Activated CD4-positive, alpha-beta memory T cell treated with anti-CD3 and anti-CD28 coated beads for 36 hours (primary cell): ENCODE measurements around the gene DDX10. TPM values are rescaled to one million over a fixed set of nuclear protein-coding genes. Genes with fewer than 3 reads are reported as not detected.

Experiments used
- CTCF ChIA-PET: fragments of 350-600 bp; sonication (Branson Sonifier 250); formaldehyde crosslinking; loops from one replicate; lab custom pipeline; 2021; ENCODE audit warnings: antibody characterized with exemption, inconsistent platforms; lab: Charles Lee
- POLR2A ChIA-PET: fragments of 350-600 bp; sonication (Branson Sonifier 250); formaldehyde crosslinking; loops from one replicate; lab custom pipeline; 2021; ENCODE audit warnings: antibody characterized with exemption; lab: Charles Lee
- DNase-seq: peaks from one replicate; pipeline ENCODE4 v3.0.0-alpha.2; 2020
- H3K27ac Mint-ChIP-seq: one replicate; pipeline ENCODE4 v1.8.0; 2021; ENCODE audit warnings: mixed read lengths
- H3K27me3 Mint-ChIP-seq: one replicate; pipeline ENCODE4 v1.8.0; 2021; ENCODE audit warnings: mixed read lengths
- H3K36me3 Mint-ChIP-seq: one replicate; pipeline ENCODE4 v1.8.0; 2021; ENCODE audit warnings: mixed read lengths
- H3K4me1 Mint-ChIP-seq: one replicate; pipeline ENCODE4 v1.8.0; 2021; ENCODE audit warnings: low read depth, mixed read lengths
- H3K4me3 Mint-ChIP-seq: one replicate; pipeline ENCODE4 v1.8.0; 2021; ENCODE audit warnings: mild to moderate bottlenecking, mixed read lengths
- H3K9me3 Mint-ChIP-seq: one replicate; pipeline ENCODE4 v1.8.0; 2021; ENCODE audit warnings: mixed read lengths
- intact Hi-C: fragments of 100-400 bp; cut with micrococcal nuclease; formaldehyde crosslinking; loops from one replicate; pipeline ENCODE4 v1.15.1; 2023
- total RNA-seq, 2 experiments: library from RNA; stranded (reverse); gene quantifications; one replicate each; pipeline ENCODE4 v1.2.3, GENCODE V29; 2021

The DDX10 gene
- total RNA-seq, 2 experiments from 2014 or later: 34.8 to 37.7 TPM

GRCh38 chr11:108960501-108960900, 295.6 kb downstream of the DDX10 start:
- no peak overlapping the region for H3K4me3 Mint-ChIP-seq
- no peaks in the 10 kb centered on the region for H3K9me3 Mint-ChIP-seq
- intact Hi-C loops: no loop called here
- peaks cover 5% of the 10 kb centered on the region for H3K4me1 Mint-ChIP-seq
- DNase-seq: no peak
- ChIA-PET POLR2A (no interaction called here), CTCF (no interaction called here)
- H3K27ac Mint-ChIP-seq: no peak overlapping the region
- no peaks in the 10 kb centered on the region for H3K36me3 Mint-ChIP-seq
- H3K27me3 Mint-ChIP-seq: no peaks in the 10 kb centered on the region

DNA sequence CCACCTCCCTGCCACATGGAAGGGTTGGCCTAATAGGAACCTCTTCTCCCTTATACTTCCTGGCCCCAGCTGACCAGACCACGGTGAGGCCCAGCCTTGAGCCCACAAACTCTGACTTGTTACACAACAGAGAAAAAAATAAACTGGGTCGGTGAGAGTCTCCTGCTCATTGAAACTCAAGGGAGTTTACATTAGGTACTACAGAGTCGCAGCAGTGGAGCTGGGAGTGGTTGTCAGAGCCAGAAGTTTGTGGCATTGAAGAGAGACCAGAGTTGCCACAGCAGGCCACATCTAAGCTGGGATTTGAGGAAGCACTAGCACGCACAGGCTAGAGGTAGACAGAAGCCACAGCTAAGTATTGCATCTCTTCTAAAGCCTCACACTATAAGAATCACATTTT, 296.2 kb downstream of the DDX10 start:
- Mint-ChIP-seq H3K4me1 (peaks cover 5% of the 10 kb centered on the region), H3K4me3 (no peak overlapping the region), H3K27me3 (no peaks in the 10 kb centered on the region), H3K27ac (no peak overlapping the region), H3K36me3 (no peaks in the 10 kb centered on the region), H3K9me3 (no peaks in the 10 kb centered on the region)
- ChIA-PET POLR2A (no interaction called here), CTCF (no interaction called here)
- intact Hi-C loops: no loop called here
- no peak for DNase-seq

GRCh38 chr11:108963118-108963517, 298.2 kb downstream of the DDX10 start:
- ChIA-PET CTCF (no interaction called here), POLR2A (no interaction called here)
- no peak overlapping the region for H3K4me3 Mint-ChIP-seq
- no peaks in the 10 kb centered on the region for H3K36me3 Mint-ChIP-seq
- no peak overlapping the region for H3K27ac Mint-ChIP-seq
- H3K4me1 Mint-ChIP-seq: peaks cover 5% of the 10 kb centered on the region
- intact Hi-C loops: no loop called here
- no peaks in the 10 kb centered on the region for H3K9me3 Mint-ChIP-seq
- no peak for DNase-seq
- H3K27me3 Mint-ChIP-seq: no peaks in the 10 kb centered on the region

GRCh38 chr11:108965306-108966001, 300.6 kb downstream of the DDX10 start:
- ChIA-PET POLR2A (no interaction called here), CTCF (no interaction called here)
- intact Hi-C loops: no loop called here
- Mint-ChIP-seq H3K9me3 (no peaks in the 10 kb centered on the region), H3K27ac (no peak overlapping the region), H3K27me3 (no peaks in the 10 kb centered on the region), H3K4me1 (no peaks in the 10 kb centered on the region), H3K4me3 (no peak overlapping the region), H3K36me3 (no peaks in the 10 kb centered on the region)
- no peak for DNase-seq

GRCh38 chr11:108966206-108966605, 301.3 kb downstream of the DDX10 start:
- CTCF ChIA-PET: no interaction called here
- H3K4me3 Mint-ChIP-seq: no peak overlapping the region
- no peaks in the 10 kb centered on the region for H3K27me3 Mint-ChIP-seq
- H3K36me3 Mint-ChIP-seq: no peaks in the 10 kb centered on the region
- H3K4me1 Mint-ChIP-seq: no peaks in the 10 kb centered on the region
- POLR2A ChIA-PET: no interaction called here
- intact Hi-C loops: no loop called here
- H3K27ac Mint-ChIP-seq: no peak overlapping the region
- no peak for DNase-seq
- no peaks in the 10 kb centered on the region for H3K9me3 Mint-ChIP-seq

DNA sequence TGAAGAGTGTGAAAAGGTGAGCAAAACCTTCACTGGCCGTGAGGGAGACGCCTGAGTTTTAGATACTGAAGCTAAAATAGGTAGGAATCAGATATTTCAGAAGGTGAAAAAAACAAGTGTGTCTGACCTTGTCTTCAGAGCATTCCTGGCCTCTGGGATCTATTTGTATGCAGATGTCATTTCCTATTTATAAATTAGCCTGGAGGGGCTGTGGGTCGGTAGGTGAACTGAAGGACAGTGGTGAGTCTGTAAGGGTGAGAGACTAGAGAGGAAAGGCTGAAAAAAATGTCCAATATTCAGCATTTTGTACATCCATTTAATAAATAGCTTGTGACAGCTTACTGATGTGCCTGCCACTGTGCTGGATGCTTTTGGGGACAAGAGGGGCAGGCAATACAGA, 302.1 kb downstream of the DDX10 start:
- no peaks in the 10 kb centered on the region for H3K4me1 Mint-ChIP-seq
- ChIA-PET POLR2A (no interaction called here), CTCF (no interaction called here)
- DNase-seq: no peak
- no peak overlapping the region for H3K4me3 Mint-ChIP-seq
- intact Hi-C loops: no loop called here
- H3K27me3 Mint-ChIP-seq: no peaks in the 10 kb centered on the region
- no peaks in the 10 kb centered on the region for H3K36me3 Mint-ChIP-seq
- no peak overlapping the region for H3K27ac Mint-ChIP-seq
- no peaks in the 10 kb centered on the region for H3K9me3 Mint-ChIP-seq

DNA sequence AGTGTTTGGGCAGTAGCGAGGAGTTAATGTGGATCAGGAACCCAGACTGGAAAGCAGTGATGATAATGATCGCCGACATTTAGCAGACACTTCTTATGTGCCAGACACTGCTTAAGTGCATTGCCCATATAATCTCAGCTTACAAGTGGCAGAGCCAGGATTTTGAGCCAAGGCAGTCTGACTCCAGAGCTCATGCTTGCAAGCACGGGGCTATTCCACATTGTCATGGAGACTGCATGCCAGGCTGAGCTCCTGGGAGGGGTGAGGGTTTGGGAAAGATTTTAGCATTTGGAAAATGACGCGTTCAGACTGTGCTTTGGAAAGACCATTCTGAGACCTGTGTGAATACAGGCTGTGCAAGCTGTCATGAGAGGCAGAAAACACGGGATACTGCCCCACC, 302.7 kb downstream of the DDX10 start:
- no peak overlapping the region for H3K27ac Mint-ChIP-seq
- ChIA-PET CTCF (no interaction called here), POLR2A (no interaction called here)
- no peaks in the 10 kb centered on the region for H3K36me3 Mint-ChIP-seq
- no peaks in the 10 kb centered on the region for H3K9me3 Mint-ChIP-seq
- H3K4me3 Mint-ChIP-seq: no peak overlapping the region
- intact Hi-C loops: no loop called here
- no peaks in the 10 kb centered on the region for H3K27me3 Mint-ChIP-seq
- DNase-seq: no peak
- no peaks in the 10 kb centered on the region for H3K4me1 Mint-ChIP-seq

- Mint-ChIP-seq H3K36me3 (no peaks in the 10 kb centered on the region), H3K9me3 (no peaks in the 10 kb centered on the region), H3K27ac (no peak overlapping the region), H3K27me3 (no peaks in the 10 kb centered on the region), H3K4me3 (no peak overlapping the region), H3K4me1 (no peaks in the 10 kb centered on the region)
- POLR2A ChIA-PET: no interaction called here
- CTCF ChIA-PET: no interaction called here
- no peak for DNase-seq
- intact Hi-C loops: no loop called here
Observed at GRCh38 chr11:108970221-108970991, 305.5 kb downstream of the DDX10 start.

GRCh38 chr11:108973402-108974162, 308.7 kb downstream of the DDX10 start:
- Mint-ChIP-seq H3K4me1 (no peaks in the 10 kb centered on the region), H3K36me3 (no peaks in the 10 kb centered on the region), H3K27me3 (no peaks in the 10 kb centered on the region), H3K4me3 (no peak overlapping the region), H3K9me3 (no peaks in the 10 kb centered on the region), H3K27ac (no peak overlapping the region)
- POLR2A ChIA-PET: no interaction called here
- no peak for DNase-seq
- CTCF ChIA-PET: no interaction called here
- intact Hi-C loops: no loop called here

DNA sequence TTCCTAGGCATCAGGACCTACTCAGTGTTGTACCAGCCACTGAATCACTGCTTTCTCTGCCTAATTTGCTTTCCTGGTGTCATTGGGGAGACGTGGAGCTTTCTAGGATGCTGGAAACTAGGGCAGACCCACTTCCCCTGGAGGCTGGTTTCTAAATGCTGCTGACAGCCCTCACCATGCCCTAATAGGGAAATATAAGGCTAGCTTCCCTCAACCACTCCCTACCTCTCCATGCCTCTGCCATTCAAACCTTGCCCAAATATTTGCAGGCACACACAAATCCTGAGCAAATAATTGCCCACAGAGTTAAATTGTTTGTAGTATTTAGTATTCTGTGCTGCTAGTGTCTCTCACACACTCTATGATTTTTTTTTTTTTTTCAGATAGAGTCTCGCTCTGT, 310.2 kb downstream of the DDX10 start:
- no peaks in the 10 kb centered on the region for H3K27me3 Mint-ChIP-seq
- ChIA-PET POLR2A (no interaction called here), CTCF (no interaction called here)
- H3K4me3 Mint-ChIP-seq: no peak overlapping the region
- no peaks in the 10 kb centered on the region for H3K9me3 Mint-ChIP-seq
- H3K27ac Mint-ChIP-seq: no peak overlapping the region
- H3K36me3 Mint-ChIP-seq: no peaks in the 10 kb centered on the region
- intact Hi-C loops: no loop called here
- no peaks in the 10 kb centered on the region for H3K4me1 Mint-ChIP-seq
- no peak for DNase-seq

DNA sequence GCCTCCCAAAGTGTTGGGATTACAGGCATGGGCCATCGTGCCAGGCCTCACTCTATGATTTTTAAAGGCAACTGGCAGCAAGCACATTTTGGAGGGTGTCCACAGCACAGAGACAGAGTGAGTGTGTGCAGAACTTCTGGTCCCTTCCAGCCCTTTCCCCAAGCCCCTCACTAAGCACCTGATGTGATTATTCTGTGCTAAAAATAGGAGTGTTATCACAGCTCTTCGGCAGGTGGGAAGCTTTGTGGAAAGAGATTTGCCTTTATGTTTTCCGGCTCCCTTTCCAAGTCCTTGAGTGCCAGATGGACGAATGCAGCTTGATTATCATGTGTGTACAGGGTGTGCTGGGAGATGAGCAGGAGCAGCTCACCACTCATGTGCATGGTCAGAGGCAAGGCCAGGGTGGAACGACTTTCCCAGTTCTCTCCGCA, 310.8 kb downstream of the DDX10 start:
- ChIA-PET CTCF (no interaction called here), POLR2A (no interaction called here)
- intact Hi-C loops: no loop called here

DNA sequence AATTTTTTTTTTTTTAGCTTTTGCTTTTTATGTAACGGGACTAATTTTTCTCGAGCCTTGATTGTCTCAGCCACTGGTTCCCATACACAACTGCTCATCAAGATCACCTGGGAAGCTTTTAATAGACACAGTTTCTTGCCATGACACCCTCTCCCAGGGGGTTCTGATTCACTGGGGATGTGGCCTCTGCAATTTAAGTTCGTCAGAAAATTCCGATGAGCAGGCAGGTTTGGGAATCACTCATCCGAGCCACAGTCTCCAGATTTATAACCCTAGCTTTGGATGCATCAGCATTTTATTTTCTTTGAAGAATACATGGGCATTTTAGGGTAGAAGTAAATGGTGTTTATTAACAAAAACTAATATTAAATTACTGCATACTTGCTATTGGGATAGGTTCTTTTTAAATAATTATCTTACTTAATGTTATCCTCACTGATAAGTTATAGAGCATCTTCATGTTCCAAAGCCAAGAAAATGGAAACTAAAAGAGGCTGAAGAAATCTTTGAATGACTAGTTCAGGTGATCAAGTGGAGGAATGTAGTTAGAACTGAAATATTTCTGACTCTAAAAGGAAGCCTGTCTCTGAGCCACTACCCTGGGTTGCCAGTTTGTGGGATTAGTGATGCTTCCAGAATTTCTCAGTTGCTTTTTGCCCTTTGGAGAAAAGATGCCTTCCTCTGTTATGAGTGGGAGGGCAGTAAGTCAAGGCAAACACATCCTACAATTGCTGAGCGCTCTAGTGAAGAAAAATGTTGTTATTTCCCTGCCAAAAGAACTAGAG, 319.0 kb downstream of the DDX10 start:
- no peak for DNase-seq
- no peaks in the 10 kb centered on the region for H3K36me3 Mint-ChIP-seq
- ChIA-PET POLR2A (no interaction called here), CTCF (no interaction called here)
- H3K9me3 Mint-ChIP-seq: peaks cover 2% of the 10 kb centered on the region
- H3K27me3 Mint-ChIP-seq: peaks cover 2% of the 10 kb centered on the region
- no peak overlapping the region for H3K4me3 Mint-ChIP-seq
- intact Hi-C loops: no loop called here
- H3K4me1 Mint-ChIP-seq: no peaks in the 10 kb centered on the region
- H3K27ac Mint-ChIP-seq: no peak overlapping the region

More for the DNA sequence above, 310.8 kb downstream of the DDX10 start:
- DNase-seq: no peak
- H3K27ac Mint-ChIP-seq: no peak overlapping the region
- no peak overlapping the region for H3K4me3 Mint-ChIP-seq
- no peaks in the 10 kb centered on the region for H3K9me3 Mint-ChIP-seq
- no peaks in the 10 kb centered on the region for H3K4me1 Mint-ChIP-seq
- H3K36me3 Mint-ChIP-seq: no peaks in the 10 kb centered on the region
- H3K27me3 Mint-ChIP-seq: no peaks in the 10 kb centered on the region
